GM19193 (cell line): ENCODE measurements around the gene CD24.

Source experiments
- POLR2A ChIP-seq: IDR thresholded peaks from 4 replicates; pipeline ENCODE4 v1.6.1; 2011; ENCODE audit not compliant: insufficient read depth, insufficient read length; ENCODE audit errors: extremely low read depth

CD24 gene

DNA sequence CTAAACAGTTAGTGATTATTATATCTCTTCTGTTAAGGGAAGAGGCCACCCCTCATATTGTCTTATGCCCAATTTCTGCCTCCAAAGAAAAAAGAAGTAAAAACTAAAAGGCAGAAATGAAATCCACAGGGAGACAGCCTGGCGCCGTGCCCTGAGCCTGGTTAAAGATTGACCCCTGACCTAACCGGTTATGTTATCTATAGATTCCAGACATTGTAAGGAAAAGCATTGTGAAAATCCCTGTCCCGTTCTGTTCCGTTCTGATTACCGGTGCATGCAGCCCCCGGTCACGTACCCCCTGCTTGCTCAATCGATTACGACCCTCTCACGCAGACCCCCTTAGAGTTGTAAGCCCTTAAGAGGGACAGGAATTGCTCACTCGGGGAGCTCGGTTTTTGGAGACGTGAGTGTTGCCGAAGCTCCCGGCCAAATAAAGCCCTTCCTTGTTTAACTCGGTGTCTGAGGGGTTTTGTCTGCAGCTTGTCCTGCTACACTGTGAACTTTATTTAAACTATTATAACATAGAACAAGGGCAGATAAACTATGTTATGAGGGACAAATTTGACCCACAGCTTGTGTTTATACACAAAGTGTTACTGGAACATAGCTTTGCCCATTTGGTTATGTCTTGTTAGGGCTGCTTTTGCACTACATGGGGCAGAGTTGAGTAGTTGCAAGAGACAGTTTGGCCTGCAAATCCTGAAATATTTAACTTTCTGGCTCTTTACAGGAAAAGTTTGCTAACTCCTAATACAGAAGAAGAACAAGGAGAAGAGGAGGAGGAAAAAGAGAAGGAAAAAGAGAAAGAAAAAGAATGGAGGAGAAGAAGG, 49.6 kb downstream of the CD24 start:
- TF ChIP-seq POLR2A = no peak

DNA sequence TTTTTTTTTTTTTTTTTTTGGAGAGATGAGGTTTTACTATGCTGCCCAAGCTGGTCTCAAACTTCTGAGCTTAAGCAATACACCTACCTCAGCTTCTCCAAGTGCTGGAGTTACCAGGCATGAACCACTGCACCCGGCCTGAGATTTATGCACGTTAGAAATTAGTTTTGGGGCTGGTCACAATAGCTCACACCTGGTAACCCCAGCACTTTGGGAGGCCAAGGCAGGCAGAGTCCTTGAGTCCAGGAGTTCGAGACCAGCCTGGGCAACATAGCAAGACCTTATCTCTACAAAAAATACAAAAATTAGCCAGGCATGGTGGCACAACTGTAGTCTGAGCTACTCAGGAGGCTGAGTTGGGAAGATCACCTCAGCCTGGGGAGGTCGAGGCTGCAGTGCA, 51.9 kb downstream of the CD24 start:
- no peak for TF ChIP-seq POLR2A
